ENCODE results near the gene TENM4. TPM values are rescaled to one million over a fixed set of nuclear protein-coding genes. Genes with fewer than 3 reads are reported as not detected.

TENM4 gene
- total RNA-seq, 4 donors from 2014 or later = 0.88 to 61.5 (median 4.0) TPM

- no peaks in the 10 kb centered on the region for H3K4me1 ChIP-seq
- H3K9me3 ChIP-seq = no peaks in the 10 kb centered on the region
- no peaks in the 10 kb centered on the region for H3K27me3 ChIP-seq
- DNase-seq = no peak
- intact Hi-C loops (cut with DNase I; ENCODE audit: low total_unique reads) = no loop called here
- no peak overlapping the region for H3K27ac ChIP-seq
- H3K4me3 ChIP-seq = no peak overlapping the region
- no peaks in the 10 kb centered on the region for H3K36me3 ChIP-seq
- no peak for TF ChIP-seq CTCF (IDR thresholded peaks at IDR 0.05)
- no peak for TF ChIP-seq POLR2A (IDR thresholded peaks at IDR 0.05)
Observed at GRCh38 chr11:78684377-78684776, 756.5 kb downstream of the TENM4 start.

- no peak for TF ChIP-seq POLR2A (IDR thresholded peaks at IDR 0.05)
- no peak for TF ChIP-seq CTCF (IDR thresholded peaks at IDR 0.05)
- no peaks in the 10 kb centered on the region for H3K36me3 ChIP-seq
- no peak overlapping the region for H3K4me3 ChIP-seq
- H3K27me3 ChIP-seq = no peaks in the 10 kb centered on the region
- no peak for DNase-seq
- intact Hi-C loops (cut with DNase I; ENCODE audit: low total_unique reads) = no loop called here
- no peaks in the 10 kb centered on the region for H3K9me3 ChIP-seq
- H3K27ac ChIP-seq = no peak overlapping the region
- H3K4me1 ChIP-seq = no peaks in the 10 kb centered on the region
Observed at GRCh38 chr11:78683774-78684173, 757.1 kb downstream of the TENM4 start.

- H3K27ac ChIP-seq = no peak overlapping the region
- no peak overlapping the region for H3K4me3 ChIP-seq
- DNase-seq = no peak
- no peaks in the 10 kb centered on the region for H3K27me3 ChIP-seq
- TF ChIP-seq POLR2A (IDR thresholded peaks at IDR 0.05) (no peak), CTCF (IDR thresholded peaks at IDR 0.05) (no peak)
- intact Hi-C loops (cut with DNase I; ENCODE audit: low total_unique reads) = no loop called here
- no peaks in the 10 kb centered on the region for H3K9me3 ChIP-seq
- H3K4me1 ChIP-seq = no peaks in the 10 kb centered on the region
- no peaks in the 10 kb centered on the region for H3K36me3 ChIP-seq
Observed at GRCh38 chr11:78676026-78676557, 764.7 kb downstream of the TENM4 start.

GRCh38 chr11:78672850-78673620 lies 767.8 kb downstream of the TENM4 start:
- Histone ChIP-seq H3K4me1 (no peaks in the 10 kb centered on the region), H3K4me3 (no peak overlapping the region), H3K27me3 (no peaks in the 10 kb centered on the region), H3K27ac (no peak overlapping the region), H3K36me3 (no peaks in the 10 kb centered on the region), H3K9me3 (no peaks in the 10 kb centered on the region)
- no peak for DNase-seq
- intact Hi-C loops (cut with DNase I; ENCODE audit: low total_unique reads) = no loop called here
- TF ChIP-seq POLR2A (IDR thresholded peaks at IDR 0.05) = no peak
- TF ChIP-seq CTCF (IDR thresholded peaks at IDR 0.05) = no peak

GRCh38 chr11:78669249-78669648 lies 771.6 kb downstream of the TENM4 start:
- H3K27ac ChIP-seq = no peak overlapping the region
- H3K4me3 ChIP-seq = no peak overlapping the region
- H3K4me1 ChIP-seq = no peaks in the 10 kb centered on the region
- intact Hi-C loops (cut with DNase I; ENCODE audit: low total_unique reads) = no loop called here
- no peaks in the 10 kb centered on the region for H3K27me3 ChIP-seq
- TF ChIP-seq CTCF (IDR thresholded peaks at IDR 0.05) (no peak), POLR2A (IDR thresholded peaks at IDR 0.05) (no peak)
- DNase-seq = no peak
- H3K36me3 ChIP-seq = no peaks in the 10 kb centered on the region
- H3K9me3 ChIP-seq = no peaks in the 10 kb centered on the region

All from uterus (tissue), 4 donors.